ENCODE results near the gene NKAPL.

- TF ChIP-seq, protein P1, sequence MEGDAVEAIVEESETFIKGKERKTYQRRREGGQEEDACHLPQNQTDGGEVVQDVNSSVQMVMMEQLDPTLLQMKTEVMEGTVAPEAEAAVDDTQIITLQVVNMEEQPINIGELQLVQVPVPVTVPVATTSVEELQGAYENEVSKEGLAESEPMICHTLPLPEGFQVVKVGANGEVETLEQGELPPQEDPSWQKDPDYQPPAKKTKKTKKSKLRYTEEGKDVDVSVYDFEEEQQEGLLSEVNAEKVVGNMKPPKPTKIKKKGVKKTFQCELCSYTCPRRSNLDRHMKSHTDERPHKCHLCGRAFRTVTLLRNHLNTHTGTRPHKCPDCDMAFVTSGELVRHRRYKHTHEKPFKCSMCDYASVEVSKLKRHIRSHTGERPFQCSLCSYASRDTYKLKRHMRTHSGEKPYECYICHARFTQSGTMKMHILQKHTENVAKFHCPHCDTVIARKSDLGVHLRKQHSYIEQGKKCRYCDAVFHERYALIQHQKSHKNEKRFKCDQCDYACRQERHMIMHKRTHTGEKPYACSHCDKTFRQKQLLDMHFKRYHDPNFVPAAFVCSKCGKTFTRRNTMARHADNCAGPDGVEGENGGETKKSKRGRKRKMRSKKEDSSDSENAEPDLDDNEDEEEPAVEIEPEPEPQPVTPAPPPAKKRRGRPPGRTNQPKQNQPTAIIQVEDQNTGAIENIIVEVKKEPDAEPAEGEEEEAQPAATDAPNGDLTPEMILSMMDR (IDR thresholded peaks at IDR 0.05; ENCODE audit: control extremely low read depth in 1 of 3, insufficient read depth in 1 of 3, low read depth in 1 of 3, low read length in 3 of 3) = no peak
- TF ChIP-seq JUND (IDR thresholded peaks at IDR 0.05; ENCODE audit: low read length) (no peak), SUZ12 (IDR thresholded peaks at IDR 0.05; ENCODE audit: low read length) (no peak), POLR2A (IDR thresholded peaks at IDR 0.05; ENCODE audit: control extremely low read depth in 1 of 2, low read depth in 2 of 2, low read length in 2 of 2) (no peak), PHF8 (conservative IDR thresholded peaks at IDR 0.05; ENCODE audit: low read depth, low read length) (no peak), SP4 (IDR thresholded peaks at IDR 0.05; ENCODE audit: low read length) (no peak)
Observed at GRCh38 chr6:28267695-28268059, 8.6 kb downstream of the NKAPL start.

All from H1 (cell line).